GM23338 (cell line): Measurements from ENCODE around the gene SBF2. TPM values are rescaled to one million over a fixed set of nuclear protein-coding genes. Genes with fewer than 3 reads are reported as not detected.

Experiments used
- ATAC-seq: fragments of 200-7000 bp; cut with Tn5 transposase; 3 replicates; pipeline ENCODE4 v1.9.1; 2020
- DNase-seq: peaks from one replicate; pipeline ENCODE4 v3.0.0-alpha.2; 2015; ENCODE audit warnings: low spot score
- H2AFZ ChIP-seq: fragments of 200-600 bp; sonication (generic); 2 replicates; pipeline ENCODE4 v1.8.0; 2016; ENCODE audit warnings: antibody characterized with exemption, mild to moderate bottlenecking, moderate library complexity
- H3F3A ChIP-seq: fragments of 200-600 bp; sonication (generic); replicated peaks from 2 replicates; pipeline ENCODE4 v1.8.0; 2017; ENCODE audit warnings: antibody characterized with exemption, mixed run types, low read depth
- H3K27ac ChIP-seq: fragments of 200-600 bp; sonication (generic); 2 replicates; pipeline ENCODE4 v1.6.1; 2016; ENCODE audit warnings: low read depth
- H3K27me3 ChIP-seq: fragments of 200-600 bp; sonication (generic); 2 replicates; pipeline ENCODE4 v1.8.0; 2016; ENCODE audit warnings: mild to moderate bottlenecking, mixed run types, moderate library complexity; ENCODE audit not compliant: insufficient read depth
- H3K36me3 ChIP-seq: fragments of 200-600 bp; sonication (generic); 2 replicates; pipeline ENCODE4 v1.8.0; 2016; ENCODE audit warnings: mild to moderate bottlenecking; ENCODE audit not compliant: insufficient read depth
- H3K4me1 ChIP-seq: fragments of 200-600 bp; sonication (generic); 2 replicates; pipeline ENCODE4 v1.8.0; 2016; ENCODE audit warnings: mild to moderate bottlenecking, moderate library complexity; ENCODE audit not compliant: insufficient read depth
- H3K4me2 ChIP-seq: fragments of 200-600 bp; sonication (generic); 2 replicates; pipeline ENCODE4 v1.7.1; 2017; ENCODE audit warnings: mixed run types
- H3K4me3 ChIP-seq: fragments of 200-600 bp; sonication (generic); 2 replicates; pipeline ENCODE4 v1.6.1; 2016; ENCODE audit warnings: mixed run types
- H3K79me2 ChIP-seq: fragments of 200-600 bp; sonication (generic); replicated peaks from 2 replicates; pipeline ENCODE4 v1.8.0; 2017; ENCODE audit warnings: mild to moderate bottlenecking; ENCODE audit not compliant: insufficient read depth
- H3K9me2 ChIP-seq: fragments of 200-600 bp; sonication (generic); 2 replicates; pipeline ENCODE4 v1.8.0; 2017; ENCODE audit not compliant: insufficient read depth
- H4K20me1 ChIP-seq: fragments of 200-600 bp; sonication (generic); replicated peaks from 2 replicates; pipeline ENCODE4 v1.8.0; 2017; ENCODE audit warnings: mild to moderate bottlenecking; ENCODE audit not compliant: insufficient read depth
- H3K27ac Mint-ChIP-seq: 2 replicates; pipeline ENCODE4 v1.8.0; 2020; ENCODE audit warnings: inconsistent platforms, mild to moderate bottlenecking, moderate library complexity, mixed read lengths
- H3K27me3 Mint-ChIP-seq: 3 replicates; pipeline ENCODE4 v1.8.0; 2022; ENCODE audit warnings: low read depth, mild to moderate bottlenecking, moderate library complexity, mixed read lengths, inconsistent platforms; ENCODE audit not compliant: insufficient read depth, poor library complexity
- H3K36me3 Mint-ChIP-seq: 3 replicates; pipeline ENCODE4 v1.8.0; 2021; ENCODE audit warnings: low read depth, mild to moderate bottlenecking, inconsistent platforms, moderate library complexity, mixed read lengths
- H3K4me1 Mint-ChIP-seq: 3 replicates; pipeline ENCODE4 v1.8.0; 2020; ENCODE audit warnings: mild to moderate bottlenecking, inconsistent platforms, mixed read lengths
- H3K4me3 Mint-ChIP-seq: 3 replicates; pipeline ENCODE4 v1.8.0; 2021; ENCODE audit warnings: moderate library complexity, mild to moderate bottlenecking, inconsistent platforms, mixed read lengths
- H3K9me3 Mint-ChIP-seq: 3 replicates; pipeline ENCODE4 v1.8.0; 2020; ENCODE audit warnings: moderate library complexity, mild to moderate bottlenecking, inconsistent platforms, mixed read lengths
- CREB1 ChIP-seq: fragments of 250-450 bp; sonication (Bioruptor Pico); IDR thresholded peaks from 2 replicates; pipeline ENCODE4 v1.5.0; 2020; ENCODE audit warnings: low read depth, mild to moderate bottlenecking, moderate library complexity
- EZH2phosphoT487 ChIP-seq: fragments of 200-600 bp; sonication (generic); IDR thresholded peaks from one replicate; pipeline ENCODE4 v1.8.1; 2018; ENCODE audit warnings: antibody characterized with exemption; ENCODE audit not compliant: unreplicated experiment
- JUNB ChIP-seq: IDR thresholded peaks from one replicate; pipeline ENCODE4 v1.6.1; 2016; ENCODE audit warnings: antibody characterized with exemption; ENCODE audit not compliant: unreplicated experiment
- POLR2AphosphoS5 ChIP-seq: IDR thresholded peaks from 2 replicates; pipeline ENCODE4 v1.6.1; 2016; ENCODE audit warnings: antibody characterized with exemption, low read depth
- polyA plus RNA-seq: library from polyadenylated mRNA; unstranded; fragments of >200 nt; fragmentation: Nextera tagmentation; extraction: Ambion mirVana; gene quantifications from 2 replicates; pipeline ENCODE4 v1.2.1, GENCODE V29; 2016
- total RNA-seq: library from RNA; depleted of rRNA; stranded (reverse); fragments of >200 nt; shearing (Covaris generic); gene quantifications from 2 replicates; pipeline ENCODE4 v1.2.3, GENCODE V29; 2014
- TF ChIP-seq, protein P1 (sequence below): fragments of 250-450 bp; sonication (Bioruptor Pico); IDR thresholded peaks from 2 replicates; pipeline ENCODE4 v1.5.0; 2020; ENCODE audit warnings: mild to moderate bottlenecking, moderate library complexity

Gene SBF2
- total and polyA plus RNA-seq, 2 experiments from 2014 or later = 25.6 to 53.5 TPM

- TF ChIP-seq CREB1 = no peak
- TF ChIP-seq JUNB = no peak
- TF ChIP-seq EZH2phosphoT487 = no peak
- TF ChIP-seq, protein P1, sequence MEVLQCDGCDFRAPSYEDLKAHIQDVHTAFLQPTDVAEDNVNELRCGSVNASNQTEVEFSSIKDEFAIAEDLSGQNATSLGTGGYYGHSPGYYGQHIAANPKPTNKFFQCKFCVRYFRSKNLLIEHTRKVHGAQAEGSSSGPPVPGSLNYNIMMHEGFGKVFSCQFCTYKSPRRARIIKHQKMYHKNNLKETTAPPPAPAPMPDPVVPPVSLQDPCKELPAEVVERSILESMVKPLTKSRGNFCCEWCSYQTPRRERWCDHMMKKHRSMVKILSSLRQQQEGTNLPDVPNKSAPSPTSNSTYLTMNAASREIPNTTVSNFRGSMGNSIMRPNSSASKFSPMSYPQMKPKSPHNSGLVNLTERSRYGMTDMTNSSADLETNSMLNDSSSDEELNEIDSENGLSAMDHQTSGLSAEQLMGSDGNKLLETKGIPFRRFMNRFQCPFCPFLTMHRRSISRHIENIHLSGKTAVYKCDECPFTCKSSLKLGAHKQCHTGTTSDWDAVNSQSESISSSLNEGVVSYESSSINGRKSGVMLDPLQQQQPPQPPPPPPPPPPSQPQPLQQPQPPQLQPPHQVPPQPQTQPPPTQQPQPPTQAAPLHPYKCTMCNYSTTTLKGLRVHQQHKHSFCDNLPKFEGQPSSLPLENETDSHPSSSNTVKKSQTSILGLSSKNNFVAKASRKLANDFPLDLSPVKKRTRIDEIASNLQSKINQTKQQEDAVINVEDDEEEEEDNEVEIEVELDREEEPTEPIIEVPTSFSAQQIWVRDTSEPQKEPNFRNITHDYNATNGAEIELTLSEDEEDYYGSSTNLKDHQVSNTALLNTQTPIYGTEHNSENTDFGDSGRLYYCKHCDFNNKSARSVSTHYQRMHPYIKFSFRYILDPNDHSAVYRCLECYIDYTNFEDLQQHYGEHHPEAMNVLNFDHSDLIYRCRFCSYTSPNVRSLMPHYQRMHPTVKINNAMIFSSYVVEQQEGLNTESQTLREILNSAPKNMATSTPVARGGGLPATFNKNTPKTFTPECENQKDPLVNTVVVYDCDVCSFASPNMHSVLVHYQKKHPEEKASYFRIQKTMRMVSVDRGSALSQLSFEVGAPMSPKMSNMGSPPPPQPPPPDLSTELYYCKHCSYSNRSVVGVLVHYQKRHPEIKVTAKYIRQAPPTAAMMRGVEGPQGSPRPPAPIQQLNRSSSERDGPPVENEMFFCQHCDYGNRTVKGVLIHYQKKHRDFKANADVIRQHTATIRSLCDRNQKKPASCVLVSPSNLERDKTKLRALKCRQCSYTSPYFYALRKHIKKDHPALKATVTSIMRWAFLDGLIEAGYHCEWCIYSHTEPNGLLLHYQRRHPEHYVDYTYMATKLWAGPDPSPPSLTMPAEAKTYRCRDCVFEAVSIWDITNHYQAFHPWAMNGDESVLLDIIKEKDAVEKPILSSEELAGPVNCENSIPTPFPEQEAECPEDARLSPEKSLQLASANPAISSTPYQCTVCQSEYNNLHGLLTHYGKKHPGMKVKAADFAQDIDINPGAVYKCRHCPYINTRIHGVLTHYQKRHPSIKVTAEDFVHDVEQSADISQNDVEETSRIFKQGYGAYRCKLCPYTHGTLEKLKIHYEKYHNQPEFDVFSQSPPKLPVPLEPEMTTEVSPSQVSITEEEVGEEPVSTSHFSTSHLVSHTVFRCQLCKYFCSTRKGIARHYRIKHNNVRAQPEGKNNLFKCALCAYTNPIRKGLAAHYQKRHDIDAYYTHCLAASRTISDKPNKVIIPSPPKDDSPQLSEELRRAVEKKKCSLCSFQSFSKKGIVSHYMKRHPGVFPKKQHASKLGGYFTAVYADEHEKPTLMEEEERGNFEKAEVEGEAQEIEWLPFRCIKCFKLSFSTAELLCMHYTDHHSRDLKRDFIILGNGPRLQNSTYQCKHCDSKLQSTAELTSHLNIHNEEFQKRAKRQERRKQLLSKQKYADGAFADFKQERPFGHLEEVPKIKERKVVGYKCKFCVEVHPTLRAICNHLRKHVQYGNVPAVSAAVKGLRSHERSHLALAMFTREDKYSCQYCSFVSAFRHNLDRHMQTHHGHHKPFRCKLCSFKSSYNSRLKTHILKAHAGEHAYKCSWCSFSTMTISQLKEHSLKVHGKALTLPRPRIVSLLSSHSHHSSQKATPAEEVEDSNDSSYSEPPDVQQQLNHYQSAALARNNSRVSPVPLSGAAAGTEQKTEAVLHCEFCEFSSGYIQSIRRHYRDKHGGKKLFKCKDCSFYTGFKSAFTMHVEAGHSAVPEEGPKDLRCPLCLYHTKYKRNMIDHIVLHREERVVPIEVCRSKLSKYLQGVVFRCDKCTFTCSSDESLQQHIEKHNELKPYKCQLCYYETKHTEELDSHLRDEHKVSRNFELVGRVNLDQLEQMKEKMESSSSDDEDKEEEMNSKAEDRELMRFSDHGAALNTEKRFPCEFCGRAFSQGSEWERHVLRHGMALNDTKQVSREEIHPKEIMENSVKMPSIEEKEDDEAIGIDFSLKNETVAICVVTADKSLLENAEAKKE = no peak
- TF ChIP-seq POLR2AphosphoS5 = no peak
Measured at GRCh38 chr11:9787981-9788521, 506.0 kb downstream of the SBF2 start (continued).

DNA sequence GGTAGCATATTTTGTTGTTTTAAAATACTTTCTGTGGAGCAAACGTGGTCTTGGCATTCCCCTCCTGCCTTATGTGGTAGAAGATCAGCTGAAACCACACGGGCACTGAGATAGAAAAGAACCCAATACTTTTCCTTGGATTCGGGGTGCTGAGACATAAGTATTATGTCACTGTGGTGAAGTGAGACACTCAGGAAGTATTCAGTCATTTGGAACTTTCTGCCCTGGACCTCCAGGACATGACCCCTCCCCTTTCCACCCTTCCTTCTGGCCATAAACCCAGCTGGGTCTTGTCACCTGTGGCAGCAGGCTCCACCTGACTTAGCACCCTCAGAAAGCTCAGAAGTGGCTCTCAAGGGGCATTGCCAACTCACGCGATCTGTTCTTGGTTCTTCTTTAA lies 506.8 kb downstream of the SBF2 start:
- Histone ChIP-seq H3K27me3 (no peaks in the 10 kb centered on the region), H3K79me2 (no peaks in the 10 kb centered on the region), H3K27ac (no peak overlapping the region), H3F3A (no peaks in the 10 kb centered on the region), H3K36me3 (peaks cover 12% of the 10 kb centered on the region), H3K4me2 (no peak overlapping the region), H3K4me3 (no peak overlapping the region), H2AFZ (no peak overlapping the region), H4K20me1 (no peaks in the 10 kb centered on the region), H3K4me1 (0 out of 2 replicates have a peak, but pooled peaks cover 3% of the 10 kb centered on the region), H3K9me2 (no peaks in the 10 kb centered on the region)
- no peak for TF ChIP-seq EZH2phosphoT487
- Mint-ChIP-seq H3K4me3 (no peak overlapping the region), H3K4me1 (peaks cover 5% of the 10 kb centered on the region; the same call in 2 of the 3 replicates), H3K27ac (no peak overlapping the region), H3K9me3 (no peaks in the 10 kb centered on the region; the same call in 2 of the 3 replicates), H3K36me3 (peaks cover 26% of the 10 kb centered on the region; the same call in 2 of the 3 replicates), H3K27me3 (peaks cover 2% of the 10 kb centered on the region)
- ATAC-seq = no peak
- no peak for DNase-seq
